ENCODE data around the gene PCDHA5.
"Not testable (repeated sequence)": the region's sequence is repeated elsewhere in the genome, so short reads cannot be mapped to it uniquely, and the experiment has no call there.

PCDHA5 gene

GRCh38 chr5:140821375-140822280 is at the start of gene PCDHA5:
Gene PCDHA5, plus strand, starts transcription at chr5:140821613.
- DNase-seq: no peak

- DNase-seq: no peak
Observed at GRCh38 chr5:140780512-140780911, 40.9 kb upstream of the PCDHA5 start.

- no peak for DNase-seq
Observed at GRCh38 chr5:140785905-140786686, 35.3 kb upstream of the PCDHA5 start, which contains the start of gene PCDHA1. Gene PCDHA1, plus strand, starts transcription at chr5:140786140.

GRCh38 chr5:140787422-140787821 is 34.0 kb upstream of the PCDHA5 start:
- not testable (repeated sequence) for DNase-seq

GRCh38 chr5:140787849-140788504 is 33.4 kb upstream of the PCDHA5 start:
- not testable (repeated sequence) for DNase-seq

- no peak for DNase-seq
Observed at GRCh38 chr5:140791089-140791488, 30.3 kb upstream of the PCDHA5 start.

GRCh38 chr5:140794595-140795258 is 26.7 kb upstream of the PCDHA5 start, which contains the start of gene PCDHA2:
Gene PCDHA2, plus strand, starts transcription at chr5:140794852.
- DNase-seq: no peak

GRCh38 chr5:140795259-140795641 is 26.2 kb upstream of the PCDHA5 start:
- DNase-seq: no peak

- DNase-seq: not testable (repeated sequence)
Observed at GRCh38 chr5:140796072-140796717, 25.2 kb upstream of the PCDHA5 start.

- DNase-seq: no peak
Observed at GRCh38 chr5:140796718-140797095, 24.7 kb upstream of the PCDHA5 start.

GRCh38 chr5:140800816-140801493 is 20.5 kb upstream of the PCDHA5 start, which contains the start of gene PCDHA3:
Gene PCDHA3, plus strand, starts transcription at chr5:140801057.
- peak; percentile 39 for DNase-seq

GRCh38 chr5:140801494-140801841 is 19.9 kb upstream of the PCDHA5 start:
- no peak for DNase-seq

- not testable (repeated sequence) for DNase-seq
Observed at GRCh38 chr5:140802381-140802780, 19.0 kb upstream of the PCDHA5 start.

GRCh38 chr5:140802781-140803271 is 18.6 kb upstream of the PCDHA5 start:
- DNase-seq: no peak

GRCh38 chr5:140806834-140807775 is 14.3 kb upstream of the PCDHA5 start, which contains the start of gene PCDHA4:
Gene PCDHA4, plus strand, starts transcription at chr5:140807068.
- no peak for DNase-seq

GRCh38 chr5:140808241-140808888 is 13.0 kb upstream of the PCDHA5 start:
- not testable (repeated sequence) for DNase-seq

GRCh38 chr5:140808889-140809291 is 12.5 kb upstream of the PCDHA5 start:
- no peak for DNase-seq

- no peak for DNase-seq
Observed at GRCh38 chr5:140822281-140822629, 842 bp downstream of the PCDHA5 start.

- not testable (repeated sequence) for DNase-seq
Observed at GRCh38 chr5:140822969-140823368, 1.6 kb downstream of the PCDHA5 start.

Data from retina (tissue), 1 donor.